ENCODE results near the gene CASZ1.

CASZ1 gene

DNA sequence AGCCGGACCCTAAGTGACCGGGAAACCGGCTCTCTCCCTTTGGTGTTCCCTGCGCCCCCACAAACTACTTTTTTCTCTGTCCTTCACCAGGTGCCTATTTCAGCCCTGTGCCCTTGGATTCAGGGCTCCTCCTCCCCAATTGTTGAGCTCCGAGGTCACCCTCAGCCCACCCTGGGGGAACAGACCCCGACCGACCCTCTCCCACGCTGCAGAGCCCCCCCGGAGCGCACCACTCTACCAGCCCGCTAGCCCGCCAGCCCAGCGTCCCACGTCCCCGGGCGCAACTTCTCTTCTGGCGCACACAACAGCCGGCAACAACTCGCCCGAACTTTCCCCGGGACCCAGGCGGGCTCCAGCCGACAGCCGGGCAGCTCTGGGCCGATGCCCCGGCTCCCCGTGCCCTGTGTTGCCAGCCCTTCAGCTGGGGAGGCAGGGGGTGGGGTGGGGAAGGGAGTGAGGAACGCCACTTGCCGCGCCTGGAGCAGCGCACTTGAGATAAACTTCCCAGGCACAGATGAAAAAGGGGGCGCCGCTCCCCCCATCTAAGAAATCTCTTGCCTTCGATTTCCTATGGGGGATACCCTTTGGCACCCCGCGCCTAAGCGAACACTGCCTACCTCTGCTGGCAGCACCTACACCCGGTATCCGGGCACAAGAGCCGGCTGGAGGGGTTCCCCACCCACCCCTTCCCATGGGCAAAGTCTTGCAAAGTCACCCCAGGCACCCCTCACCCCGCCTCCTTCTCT is 997 bp downstream of the CASZ1 start:
- Mint-ChIP-seq H3K27ac (peak overlapping the region; percentile 42 to 83 (median 78)), H3K27me3 (ENCODE audit: low read depth) (peaks cover 79% of the 10 kb centered on the region), H3K36me3 (ENCODE audit: low read depth) (no peaks in the 10 kb centered on the region), H3K4me1 (peaks cover 12% of the 10 kb centered on the region), H3K9me3 (no peaks in the 10 kb centered on the region), H3K4me3 (peak overlapping the region; percentile 91 to 97 (median 95))
- TF ChIP-seq, protein P1, sequence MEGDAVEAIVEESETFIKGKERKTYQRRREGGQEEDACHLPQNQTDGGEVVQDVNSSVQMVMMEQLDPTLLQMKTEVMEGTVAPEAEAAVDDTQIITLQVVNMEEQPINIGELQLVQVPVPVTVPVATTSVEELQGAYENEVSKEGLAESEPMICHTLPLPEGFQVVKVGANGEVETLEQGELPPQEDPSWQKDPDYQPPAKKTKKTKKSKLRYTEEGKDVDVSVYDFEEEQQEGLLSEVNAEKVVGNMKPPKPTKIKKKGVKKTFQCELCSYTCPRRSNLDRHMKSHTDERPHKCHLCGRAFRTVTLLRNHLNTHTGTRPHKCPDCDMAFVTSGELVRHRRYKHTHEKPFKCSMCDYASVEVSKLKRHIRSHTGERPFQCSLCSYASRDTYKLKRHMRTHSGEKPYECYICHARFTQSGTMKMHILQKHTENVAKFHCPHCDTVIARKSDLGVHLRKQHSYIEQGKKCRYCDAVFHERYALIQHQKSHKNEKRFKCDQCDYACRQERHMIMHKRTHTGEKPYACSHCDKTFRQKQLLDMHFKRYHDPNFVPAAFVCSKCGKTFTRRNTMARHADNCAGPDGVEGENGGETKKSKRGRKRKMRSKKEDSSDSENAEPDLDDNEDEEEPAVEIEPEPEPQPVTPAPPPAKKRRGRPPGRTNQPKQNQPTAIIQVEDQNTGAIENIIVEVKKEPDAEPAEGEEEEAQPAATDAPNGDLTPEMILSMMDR (IDR thresholded peaks at IDR 0.05; ENCODE audit: unreplicated experiment in 3 of 3), result no peak

DNA sequence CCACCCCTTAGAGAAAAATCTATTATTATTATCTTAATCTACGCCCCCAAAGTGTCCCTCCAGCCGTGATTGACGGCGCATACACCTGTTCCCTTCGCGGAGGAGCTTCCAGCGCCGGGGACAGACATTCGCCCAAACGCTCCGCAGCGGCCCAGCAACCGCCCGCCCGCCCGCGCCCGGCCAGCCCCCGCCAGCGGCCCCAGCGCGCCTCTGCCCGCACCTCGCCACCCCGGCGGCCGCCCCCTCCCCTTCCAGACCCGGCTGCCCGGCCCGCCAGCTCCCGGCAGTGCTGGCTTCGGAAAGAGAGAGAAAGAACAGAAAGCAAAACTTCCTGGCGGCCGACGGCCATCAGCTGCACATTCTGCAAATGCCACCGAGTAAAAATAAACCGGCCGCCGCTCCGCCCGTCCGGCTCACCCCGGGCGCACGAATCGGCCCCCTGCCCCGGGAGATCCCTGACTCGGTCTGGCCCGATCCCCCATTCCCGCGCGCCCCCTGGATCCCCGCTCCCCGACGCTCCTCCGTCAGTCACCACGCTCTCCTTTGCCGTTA is 1.6 kb downstream of the CASZ1 start:
- Mint-ChIP-seq H3K4me1 (peaks cover 12% of the 10 kb centered on the region), H3K9me3 (no peaks in the 10 kb centered on the region), H3K36me3 (ENCODE audit: low read depth) (no peaks in the 10 kb centered on the region), H3K27me3 (ENCODE audit: low read depth) (peaks cover 72% of the 10 kb centered on the region), H3K27ac (peak overlapping the region; percentile 42 to 83 (median 78)), H3K4me3 (peak overlapping the region; percentile 91 to 97 (median 95))
- TF ChIP-seq, protein P1 (IDR thresholded peaks at IDR 0.05; ENCODE audit: unreplicated experiment in 3 of 3), result no peak

DNA sequence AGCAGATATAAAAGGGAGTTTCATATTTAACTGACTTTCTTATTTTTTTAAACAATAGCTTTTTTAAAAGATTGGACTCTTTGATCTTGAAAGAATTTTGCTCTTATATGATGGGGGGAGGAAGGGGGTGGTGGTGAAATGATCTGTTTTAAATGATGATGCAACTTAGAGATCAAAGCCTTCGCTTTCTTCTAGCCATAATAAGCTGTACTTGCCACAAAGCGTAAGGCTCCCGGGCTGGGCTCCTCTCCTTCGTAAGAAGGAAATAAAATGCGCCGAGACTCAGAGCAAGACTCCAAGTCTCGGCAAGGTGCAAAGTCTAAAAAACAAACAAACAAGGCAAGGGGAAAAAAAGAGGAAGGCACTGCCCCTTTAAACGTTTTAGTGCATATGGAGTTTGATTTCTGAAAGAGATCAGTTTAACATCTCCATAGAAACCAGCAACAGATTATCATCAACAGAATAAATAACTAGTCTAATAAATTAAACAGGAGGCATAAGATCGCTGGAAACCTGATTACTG is 3.3 kb downstream of the CASZ1 start:
- Mint-ChIP-seq H3K4me1 (peaks cover 15% of the 10 kb centered on the region), H3K36me3 (ENCODE audit: low read depth) (no peaks in the 10 kb centered on the region)

DNA sequence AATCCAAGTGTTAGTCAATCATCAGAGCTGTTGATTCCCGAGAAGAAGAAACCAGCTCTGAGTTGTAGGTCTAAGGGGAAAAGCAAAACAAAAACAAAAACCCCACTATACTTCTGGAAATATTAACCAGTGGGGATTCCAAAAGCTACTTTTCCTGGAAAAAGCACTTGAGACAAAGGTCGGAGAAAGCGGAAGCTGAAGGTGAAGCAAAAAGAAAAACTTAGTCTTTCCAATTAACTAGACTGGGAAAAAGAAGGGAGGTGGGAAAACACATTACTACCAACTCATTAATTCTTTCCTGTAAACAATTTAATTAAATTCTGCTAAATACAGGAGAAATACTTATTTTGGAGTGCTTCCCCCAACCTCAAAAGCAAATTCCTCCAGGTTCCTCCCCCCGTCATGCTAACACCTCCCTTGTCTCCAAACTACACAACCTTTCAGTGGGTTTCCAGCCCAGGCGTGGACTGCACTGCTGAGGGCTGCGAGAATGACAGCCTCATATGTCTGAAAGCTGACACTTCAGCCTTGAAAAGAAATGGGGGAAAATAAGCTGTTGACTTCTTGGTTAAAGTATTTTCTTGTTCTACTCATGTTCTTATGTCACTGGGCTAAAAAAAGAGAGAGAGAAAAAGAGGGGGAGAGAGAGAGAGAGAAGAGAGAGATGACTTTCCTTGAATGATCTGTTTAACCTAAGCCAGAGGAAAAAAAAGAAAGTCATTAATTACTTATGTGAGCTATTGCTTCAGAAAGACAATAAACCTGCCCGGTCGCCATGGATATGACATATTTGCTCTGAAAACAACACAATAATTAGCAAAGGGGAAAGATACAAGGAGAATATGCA is 5.1 kb downstream of the CASZ1 start:
- no peak overlapping the region for H3K27ac Mint-ChIP-seq
- TF ChIP-seq, protein P1 (IDR thresholded peaks at IDR 0.05; ENCODE audit: unreplicated experiment in 3 of 3), result no peak
- no peaks in the 10 kb centered on the region for H3K36me3 Mint-ChIP-seq (ENCODE audit: low read depth)
- no peak overlapping the region for H3K4me3 Mint-ChIP-seq
- H3K27me3 Mint-ChIP-seq (ENCODE audit: low read depth), result peaks cover 53% of the 10 kb centered on the region
- H3K9me3 Mint-ChIP-seq, result no peaks in the 10 kb centered on the region
- H3K4me1 Mint-ChIP-seq, result peaks cover 30% of the 10 kb centered on the region

More for the DNA sequence above, 3.3 kb downstream of the CASZ1 start:
- H3K27ac Mint-ChIP-seq, result peak overlapping the region; percentile 50 to 89 (median 83)
- H3K27me3 Mint-ChIP-seq (ENCODE audit: low read depth), result peaks cover 58% of the 10 kb centered on the region
- TF ChIP-seq, protein P1 (IDR thresholded peaks at IDR 0.05; ENCODE audit: unreplicated experiment in 3 of 3), result no peak
- no peaks in the 10 kb centered on the region for H3K9me3 Mint-ChIP-seq
- peak overlapping the region; percentile 87 to 91 (median 89) for H3K4me3 Mint-ChIP-seq

DNA sequence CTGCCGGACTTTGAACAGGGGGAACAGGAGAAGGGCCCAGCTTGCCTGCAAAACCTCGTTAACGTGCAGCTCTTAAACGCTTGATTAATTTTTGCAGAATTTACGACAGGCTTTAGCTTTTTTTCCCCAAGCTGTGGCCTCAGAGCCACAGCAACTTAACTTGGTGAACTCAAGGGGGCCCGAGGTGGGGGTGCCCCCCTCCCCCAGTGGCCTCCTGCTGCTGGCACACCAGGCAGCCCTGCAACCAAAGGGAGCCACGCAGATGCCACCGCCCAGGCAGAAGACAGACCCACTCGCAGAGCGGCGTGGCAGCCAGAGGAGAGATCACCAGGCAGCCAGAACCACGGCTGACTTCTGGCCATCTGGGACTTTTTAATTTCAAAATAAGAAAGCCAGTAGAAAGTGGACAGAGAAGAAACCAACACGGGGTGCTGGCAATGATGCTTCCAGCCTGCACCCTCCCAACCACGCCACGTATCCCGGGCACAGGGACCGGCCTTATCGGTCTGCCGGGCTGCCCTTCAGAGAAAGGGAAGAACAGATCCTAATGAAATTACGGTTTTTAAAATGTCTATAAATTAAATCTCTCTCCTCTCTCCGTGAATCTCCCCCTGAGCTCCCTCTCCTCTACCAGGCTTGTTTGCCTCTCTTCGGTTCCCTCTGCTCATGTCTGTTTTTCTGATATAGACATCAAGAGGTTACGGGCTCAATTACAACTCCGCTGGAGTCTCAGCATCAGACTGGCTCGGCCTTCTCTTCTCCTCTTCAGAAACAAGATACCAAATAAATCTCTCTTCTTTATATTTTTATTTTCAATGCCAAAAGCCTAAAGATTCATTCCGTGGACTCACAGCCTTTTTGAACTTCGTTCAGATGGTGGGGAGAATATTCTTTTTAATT is 6.4 kb downstream of the CASZ1 start:
- H3K27me3 Mint-ChIP-seq (ENCODE audit: low read depth), result peaks cover 57% of the 10 kb centered on the region
- peaks cover 40% of the 10 kb centered on the region for H3K4me1 Mint-ChIP-seq
- no peaks in the 10 kb centered on the region for H3K36me3 Mint-ChIP-seq (ENCODE audit: low read depth)
- TF ChIP-seq, protein P1 (IDR thresholded peaks at IDR 0.05; ENCODE audit: unreplicated experiment in 3 of 3), result no peak
- no peaks in the 10 kb centered on the region for H3K9me3 Mint-ChIP-seq
- H3K27ac Mint-ChIP-seq, result no peak overlapping the region
- no peak overlapping the region for H3K4me3 Mint-ChIP-seq

Measured in nephron (organoid).